Astrocyte (in vitro differentiated cells and primary cell): Measurements from ENCODE around the gene CRHR2. TPM values are rescaled to one million over a fixed set of nuclear protein-coding genes. Genes with fewer than 3 reads are reported as not detected.

Experiments
- DNase-seq: peaks from one replicate; pipeline ENCODE4 v3.0.0-alpha.2; 2010; ENCODE audit warnings: low read depth
- FAIRE-seq: peaks from 2 replicates; lab custom pipeline; 2011; peaks lifted over from hg19 to GRCh38; lab: Jason Lieb, UNC
- H2AFZ ChIP-seq: 2 replicates; pipeline ENCODE4 v1.6.0; 2012; ENCODE audit warnings: low read depth, low read length, inconsistent platforms
- H3K27ac ChIP-seq: 2 replicates; pipeline ENCODE4 v1.5.1; 2011; ENCODE audit warnings: low read depth, low read length, inconsistent platforms
- H3K27me3 ChIP-seq: 2 replicates; pipeline ENCODE4 v1.6.0; 2011; ENCODE audit warnings: low read length, inconsistent platforms; ENCODE audit not compliant: insufficient read depth
- H3K36me3 ChIP-seq: 2 replicates; pipeline ENCODE4 v1.5.1; 2011; ENCODE audit warnings: low read length, inconsistent platforms; ENCODE audit not compliant: insufficient read depth
- H3K4me1 ChIP-seq: 2 replicates; pipeline ENCODE4 v1.5.1; 2011; ENCODE audit warnings: low read length, inconsistent platforms; ENCODE audit not compliant: insufficient read depth
- H3K4me2 ChIP-seq: 2 replicates; pipeline ENCODE4 v1.6.0; 2012; ENCODE audit warnings: low read length, inconsistent platforms
- H3K4me3 ChIP-seq: 2 replicates; pipeline ENCODE4 v1.5.1; 2011; ENCODE audit warnings: low read depth, mild to moderate bottlenecking, low read length, inconsistent platforms; ENCODE audit not compliant: insufficient read depth
- H3K79me2 ChIP-seq: 2 replicates; pipeline ENCODE4 v1.6.0; 2012; ENCODE audit warnings: mild to moderate bottlenecking, low read length, inconsistent platforms; ENCODE audit not compliant: insufficient read depth
- H3K9ac ChIP-seq: 2 replicates; pipeline ENCODE4 v1.6.0; 2012; ENCODE audit warnings: mild to moderate bottlenecking, low read length, inconsistent platforms
- H3K9me3 ChIP-seq: 2 replicates; pipeline ENCODE4 v1.5.1; 2012; ENCODE audit warnings: low read depth, mild to moderate bottlenecking, low read length, inconsistent platforms; ENCODE audit not compliant: insufficient read depth
- H4K20me1 ChIP-seq: 2 replicates; pipeline ENCODE4 v1.6.0; 2012; ENCODE audit warnings: low read length, inconsistent platforms; ENCODE audit not compliant: insufficient read depth
- H3K27ac Mint-ChIP-seq: one replicate; pipeline ENCODE4 v1.8.0; 2021; ENCODE audit warnings: mild to moderate bottlenecking, mixed read lengths; ENCODE audit not compliant: unreplicated experiment
- H3K27me3 Mint-ChIP-seq: one replicate; pipeline ENCODE4 v1.8.0; 2021; ENCODE audit warnings: low read depth, mixed read lengths; ENCODE audit not compliant: unreplicated experiment
- H3K36me3 Mint-ChIP-seq: one replicate; pipeline ENCODE4 v1.8.0; 2021; ENCODE audit warnings: low read depth, mixed read lengths; ENCODE audit not compliant: unreplicated experiment
- H3K4me1 Mint-ChIP-seq: one replicate; pipeline ENCODE4 v1.8.0; 2021; ENCODE audit warnings: low read depth, mixed read lengths; ENCODE audit not compliant: unreplicated experiment
- H3K4me3 Mint-ChIP-seq: one replicate; pipeline ENCODE4 v1.8.0; 2021; ENCODE audit warnings: mild to moderate bottlenecking, moderate library complexity, mixed read lengths; ENCODE audit not compliant: unreplicated experiment
- H3K9me3 Mint-ChIP-seq: one replicate; pipeline ENCODE4 v1.8.0; 2021; ENCODE audit warnings: mild to moderate bottlenecking, mixed read lengths; ENCODE audit not compliant: unreplicated experiment
- EZH2 ChIP-seq: IDR thresholded peaks from 2 replicates; pipeline ENCODE4 v1.6.1; 2012; ENCODE audit warnings: mild to moderate bottlenecking, low read length, inconsistent platforms; ENCODE audit not compliant: insufficient read depth
- total RNA-seq: library from RNA; stranded (reverse); gene quantifications from 2 replicates; pipeline ENCODE4 v1.2.1, GENCODE V29; 2021
- TF ChIP-seq, protein P1 (sequence below): IDR thresholded peaks from 2 replicates; pipeline ENCODE4 v1.5.1; 2011; ENCODE audit warnings: low read depth, mild to moderate bottlenecking, inconsistent platforms, low read length, moderate library complexity; ENCODE audit not compliant: insufficient read depth

Gene CRHR2
- total RNA-seq, 1 donor from 2014 or later = not detected

DNA sequence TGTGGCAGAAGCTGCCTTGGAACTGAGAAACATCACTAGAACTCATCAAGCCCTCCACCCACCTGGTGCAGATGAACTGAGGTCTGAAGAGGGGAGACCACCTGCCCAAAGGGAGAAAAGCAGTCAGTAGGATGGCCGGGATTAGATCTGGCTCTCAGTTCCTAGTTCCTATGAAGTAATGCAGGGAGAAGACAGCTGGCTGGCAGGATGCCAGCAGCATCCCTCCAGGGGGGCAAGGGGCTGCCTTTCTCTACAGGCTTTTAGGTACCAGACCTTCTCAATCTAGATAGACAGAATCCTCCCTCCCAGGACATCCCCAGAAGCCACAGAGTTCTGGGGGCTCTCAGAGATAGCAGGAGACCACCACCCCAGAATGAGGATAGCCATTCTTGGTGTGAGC, 7.8 kb downstream of the CRHR2 start:
- Mint-ChIP-seq H3K27ac (no peak overlapping the region), H3K4me1 (no peaks in the 10 kb centered on the region), H3K36me3 (peaks cover 3% of the 10 kb centered on the region), H3K4me3 (no peak overlapping the region), H3K9me3 (peaks cover 11% of the 10 kb centered on the region), H3K27me3 (peaks cover 81% of the 10 kb centered on the region)
- no peaks in the 10 kb centered on the region for H3K79me2 ChIP-seq
- no peak overlapping the region for H3K4me3 ChIP-seq
- FAIRE-seq = no peak
- DNase-seq = no peak
- no peak overlapping the region for H3K27ac ChIP-seq
- no peaks in the 10 kb centered on the region for H3K36me3 ChIP-seq
- H3K4me1 ChIP-seq = no peaks in the 10 kb centered on the region
- TF ChIP-seq, protein P1, sequence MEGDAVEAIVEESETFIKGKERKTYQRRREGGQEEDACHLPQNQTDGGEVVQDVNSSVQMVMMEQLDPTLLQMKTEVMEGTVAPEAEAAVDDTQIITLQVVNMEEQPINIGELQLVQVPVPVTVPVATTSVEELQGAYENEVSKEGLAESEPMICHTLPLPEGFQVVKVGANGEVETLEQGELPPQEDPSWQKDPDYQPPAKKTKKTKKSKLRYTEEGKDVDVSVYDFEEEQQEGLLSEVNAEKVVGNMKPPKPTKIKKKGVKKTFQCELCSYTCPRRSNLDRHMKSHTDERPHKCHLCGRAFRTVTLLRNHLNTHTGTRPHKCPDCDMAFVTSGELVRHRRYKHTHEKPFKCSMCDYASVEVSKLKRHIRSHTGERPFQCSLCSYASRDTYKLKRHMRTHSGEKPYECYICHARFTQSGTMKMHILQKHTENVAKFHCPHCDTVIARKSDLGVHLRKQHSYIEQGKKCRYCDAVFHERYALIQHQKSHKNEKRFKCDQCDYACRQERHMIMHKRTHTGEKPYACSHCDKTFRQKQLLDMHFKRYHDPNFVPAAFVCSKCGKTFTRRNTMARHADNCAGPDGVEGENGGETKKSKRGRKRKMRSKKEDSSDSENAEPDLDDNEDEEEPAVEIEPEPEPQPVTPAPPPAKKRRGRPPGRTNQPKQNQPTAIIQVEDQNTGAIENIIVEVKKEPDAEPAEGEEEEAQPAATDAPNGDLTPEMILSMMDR = no peak
- no peak for TF ChIP-seq EZH2
- H3K4me2 ChIP-seq = no peak overlapping the region
- no peak overlapping the region for H2AFZ ChIP-seq
- H3K27me3 ChIP-seq = peaks cover 21% of the 10 kb centered on the region
- no peaks in the 10 kb centered on the region for H3K9me3 ChIP-seq
- H3K9ac ChIP-seq = no peak overlapping the region
- no peaks in the 10 kb centered on the region for H4K20me1 ChIP-seq

DNA sequence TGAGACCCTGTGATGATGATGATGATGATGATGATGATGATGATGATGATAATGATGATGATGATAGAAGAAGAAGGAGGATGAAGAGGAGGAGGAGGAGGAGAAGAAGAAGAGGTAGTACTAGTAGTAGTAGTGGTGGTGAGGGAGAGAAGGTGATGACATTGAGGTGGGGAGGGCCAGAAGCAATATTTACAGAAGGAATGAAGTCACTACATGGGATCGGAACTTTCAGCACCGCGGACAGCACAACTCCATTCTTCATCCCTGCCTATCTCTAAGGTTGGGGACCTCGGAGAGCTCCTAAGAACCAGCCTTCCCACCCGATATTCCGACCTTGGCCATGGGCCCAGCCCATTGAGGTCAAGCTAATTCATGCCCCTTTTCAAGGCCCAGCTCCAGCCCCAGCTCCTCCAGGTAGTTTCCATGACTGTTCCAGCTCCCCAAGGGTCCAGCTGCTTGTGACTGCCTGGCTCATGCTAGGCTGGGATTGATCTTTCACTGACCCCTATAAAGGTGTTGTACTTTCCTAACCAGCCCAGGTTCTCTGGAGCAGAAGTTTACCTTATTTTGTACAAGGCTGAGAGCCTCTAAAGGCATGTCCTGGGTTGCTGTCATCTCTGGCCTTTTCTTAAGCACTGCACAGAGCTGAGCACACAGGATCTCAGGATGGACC, 10.3 kb downstream of the CRHR2 start:
- Histone ChIP-seq H3K4me3 (no peak overlapping the region), H3K79me2 (no peaks in the 10 kb centered on the region), H3K27me3 (peaks cover 11% of the 10 kb centered on the region), H3K36me3 (no peaks in the 10 kb centered on the region), H3K9me3 (no peaks in the 10 kb centered on the region), H3K4me2 (no peak overlapping the region), H3K27ac (no peak overlapping the region), H2AFZ (no peak overlapping the region), H4K20me1 (no peaks in the 10 kb centered on the region), H3K9ac (no peak overlapping the region), H3K4me1 (no peaks in the 10 kb centered on the region)
- Mint-ChIP-seq H3K4me1 (no peaks in the 10 kb centered on the region), H3K27me3 (peaks cover 74% of the 10 kb centered on the region), H3K36me3 (peaks cover 3% of the 10 kb centered on the region), H3K9me3 (peaks cover 6% of the 10 kb centered on the region), H3K27ac (no peak overlapping the region), H3K4me3 (no peak overlapping the region)
- FAIRE-seq = no peak
- TF ChIP-seq, protein P1 = no peak
- no peak for TF ChIP-seq EZH2
- DNase-seq = peak; percentile 62

DNA sequence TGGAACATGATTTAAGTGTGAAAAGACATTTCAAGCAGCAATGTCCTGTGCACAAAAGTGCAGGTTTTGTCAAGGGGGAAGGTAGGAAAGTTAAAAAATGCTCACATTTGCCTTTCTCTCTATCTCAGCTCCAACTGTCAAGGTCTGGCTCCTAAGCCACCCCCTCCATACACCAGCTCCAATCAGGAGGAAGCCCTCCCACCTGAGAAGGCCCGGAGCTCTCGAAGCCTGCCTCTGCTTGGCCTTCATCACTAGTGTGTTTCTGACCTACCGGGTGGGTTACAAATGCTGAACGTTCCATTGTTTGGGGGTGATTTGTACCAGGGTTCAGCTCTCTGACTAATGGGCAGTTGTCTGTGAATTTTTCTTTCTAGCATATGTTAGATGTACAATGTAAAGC, 14.2 kb downstream of the CRHR2 start:
- Histone ChIP-seq H3K27ac (no peak overlapping the region), H2AFZ (no peak overlapping the region)
- FAIRE-seq = no peak

More for the DNA sequence above, 14.2 kb downstream of the CRHR2 start:
- H3K9me3 ChIP-seq = no peaks in the 10 kb centered on the region
- Mint-ChIP-seq H3K4me3 (no peak overlapping the region), H3K27ac (no peak overlapping the region), H3K4me1 (no peaks in the 10 kb centered on the region), H3K27me3 (peaks cover 57% of the 10 kb centered on the region), H3K36me3 (peaks cover 3% of the 10 kb centered on the region), H3K9me3 (peaks cover 6% of the 10 kb centered on the region)
- no peaks in the 10 kb centered on the region for H3K4me1 ChIP-seq
- no peaks in the 10 kb centered on the region for H3K79me2 ChIP-seq
- no peaks in the 10 kb centered on the region for H4K20me1 ChIP-seq
- H3K4me3 ChIP-seq = no peak overlapping the region
- H3K4me2 ChIP-seq = no peak overlapping the region
- peaks cover 3% of the 10 kb centered on the region for H3K27me3 ChIP-seq
- DNase-seq = no peak
- TF ChIP-seq, protein P1 = no peak
- no peak for TF ChIP-seq EZH2
- H3K36me3 ChIP-seq = no peaks in the 10 kb centered on the region
- no peak overlapping the region for H3K9ac ChIP-seq
